ELF-1 (cell line): ENCODE results near the gene SLC44A2.

ENCODE experiments used
- DNase-seq: peaks from one replicate; pipeline ENCODE4 v3.0.0-alpha.2; 2016; ENCODE audit warnings: low read depth, low spot score

SLC44A2 gene

DNA sequence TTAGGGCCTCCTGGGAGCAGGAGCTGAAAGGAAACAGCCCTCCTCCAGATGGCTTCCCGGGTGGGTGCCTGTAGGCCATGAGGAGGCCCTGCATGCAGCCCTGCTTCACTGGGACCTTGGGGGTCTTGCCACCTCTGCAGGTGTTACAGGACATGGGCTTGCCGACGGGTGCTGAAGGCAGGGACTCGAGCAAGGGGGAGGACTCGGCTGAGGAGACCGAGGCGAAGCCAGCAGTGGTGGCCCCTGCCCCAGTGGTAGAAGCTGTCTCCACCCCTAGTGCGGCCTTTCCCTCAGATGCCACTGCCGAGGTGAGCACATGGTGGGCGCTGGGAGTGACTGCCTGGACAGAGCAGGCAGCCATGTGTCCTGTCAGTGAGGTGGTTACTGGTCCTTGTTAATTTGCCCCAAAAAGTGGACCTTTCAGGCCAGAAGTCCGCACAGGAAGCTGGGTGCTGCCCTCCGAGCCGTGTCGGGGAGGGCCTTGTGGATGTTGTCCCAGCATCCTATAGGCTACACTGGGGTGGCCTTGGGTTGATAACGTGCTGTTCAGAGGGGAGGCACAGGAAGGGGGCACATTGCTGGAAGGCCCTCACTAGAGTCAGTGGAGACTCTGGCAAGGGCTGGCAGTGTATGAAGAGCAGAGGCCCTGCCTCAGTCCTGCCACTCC is 57.2 kb downstream of the SLC44A2 start:
- DNase-seq, result no peak

DNA sequence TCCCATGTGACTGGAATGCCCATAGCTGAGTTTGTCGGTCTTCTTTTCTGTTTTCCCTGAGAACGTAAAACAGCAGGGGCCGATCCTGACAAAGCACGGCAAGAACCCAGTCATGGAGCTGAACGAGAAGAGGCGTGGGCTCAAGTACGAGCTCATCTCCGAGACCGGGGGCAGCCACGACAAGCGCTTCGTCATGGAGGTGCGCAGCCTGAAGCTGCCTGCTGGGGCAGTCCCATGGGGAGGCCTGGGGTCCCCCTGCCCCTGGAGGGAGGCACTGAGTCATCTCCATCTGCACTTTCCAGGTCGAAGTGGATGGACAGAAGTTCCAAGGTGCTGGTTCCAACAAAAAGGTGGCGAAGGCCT is 57.7 kb downstream of the SLC44A2 start:
- DNase-seq, result no peak

DNA sequence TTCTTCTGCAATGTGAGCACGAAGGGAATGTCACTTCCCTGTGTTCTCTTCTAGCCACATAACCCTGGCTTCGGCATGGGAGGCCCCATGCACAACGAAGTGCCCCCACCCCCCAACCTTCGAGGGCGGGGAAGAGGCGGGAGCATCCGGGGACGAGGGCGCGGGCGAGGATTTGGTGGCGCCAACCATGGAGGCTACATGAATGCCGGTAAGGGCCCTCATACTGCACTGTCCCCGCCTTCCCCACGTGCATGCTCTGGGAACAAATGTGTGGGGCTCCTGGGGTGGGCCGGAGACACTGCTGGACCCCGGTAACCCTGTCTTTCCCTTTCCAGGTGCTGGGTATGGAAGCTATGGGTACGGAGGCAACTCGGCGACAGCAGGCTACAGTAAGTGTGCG is 58.2 kb downstream of the SLC44A2 start:
- no peak for DNase-seq

DNA sequence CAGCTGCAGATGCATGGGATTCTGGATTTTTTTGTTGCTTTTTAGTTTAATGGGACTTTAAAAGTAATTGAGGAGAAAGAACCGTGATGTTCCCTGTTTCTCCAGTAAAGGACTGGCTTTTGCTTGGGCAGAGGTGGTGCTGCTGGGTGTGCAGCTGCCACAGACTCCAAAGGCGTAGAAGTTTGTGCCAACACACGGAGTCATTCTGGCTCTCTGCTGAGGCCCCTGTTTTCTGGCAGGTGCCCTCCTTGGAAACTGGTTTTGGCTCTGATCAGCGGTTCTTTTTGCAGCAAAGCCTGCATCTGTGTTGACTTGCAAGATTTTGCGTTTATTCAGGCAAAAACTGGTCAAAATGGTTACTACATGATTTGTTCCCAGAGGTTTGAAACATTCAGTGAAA is 59.9 kb downstream of the SLC44A2 start:
- DNase-seq, result no peak

DNA sequence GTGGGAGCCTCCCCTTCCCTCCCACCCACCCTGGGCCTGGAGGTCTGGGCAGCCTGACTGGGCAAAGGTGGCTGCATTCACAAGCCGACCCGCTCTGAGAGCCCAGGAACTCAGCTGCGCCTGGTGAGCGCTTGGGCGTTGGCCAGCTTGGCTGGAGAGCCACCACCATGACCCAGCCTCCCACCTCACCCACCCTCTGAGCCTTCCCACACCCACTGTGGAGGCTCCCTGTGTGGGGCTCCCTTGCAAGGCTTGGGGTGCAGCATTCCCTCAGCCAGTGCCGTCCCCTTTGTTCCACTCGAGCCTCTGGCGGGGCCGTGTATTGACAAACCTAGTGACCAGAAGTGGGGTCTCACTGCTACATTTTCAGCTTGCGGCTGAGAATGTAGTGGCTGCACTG is 60.8 kb downstream of the SLC44A2 start:
- no peak for DNase-seq

DNA sequence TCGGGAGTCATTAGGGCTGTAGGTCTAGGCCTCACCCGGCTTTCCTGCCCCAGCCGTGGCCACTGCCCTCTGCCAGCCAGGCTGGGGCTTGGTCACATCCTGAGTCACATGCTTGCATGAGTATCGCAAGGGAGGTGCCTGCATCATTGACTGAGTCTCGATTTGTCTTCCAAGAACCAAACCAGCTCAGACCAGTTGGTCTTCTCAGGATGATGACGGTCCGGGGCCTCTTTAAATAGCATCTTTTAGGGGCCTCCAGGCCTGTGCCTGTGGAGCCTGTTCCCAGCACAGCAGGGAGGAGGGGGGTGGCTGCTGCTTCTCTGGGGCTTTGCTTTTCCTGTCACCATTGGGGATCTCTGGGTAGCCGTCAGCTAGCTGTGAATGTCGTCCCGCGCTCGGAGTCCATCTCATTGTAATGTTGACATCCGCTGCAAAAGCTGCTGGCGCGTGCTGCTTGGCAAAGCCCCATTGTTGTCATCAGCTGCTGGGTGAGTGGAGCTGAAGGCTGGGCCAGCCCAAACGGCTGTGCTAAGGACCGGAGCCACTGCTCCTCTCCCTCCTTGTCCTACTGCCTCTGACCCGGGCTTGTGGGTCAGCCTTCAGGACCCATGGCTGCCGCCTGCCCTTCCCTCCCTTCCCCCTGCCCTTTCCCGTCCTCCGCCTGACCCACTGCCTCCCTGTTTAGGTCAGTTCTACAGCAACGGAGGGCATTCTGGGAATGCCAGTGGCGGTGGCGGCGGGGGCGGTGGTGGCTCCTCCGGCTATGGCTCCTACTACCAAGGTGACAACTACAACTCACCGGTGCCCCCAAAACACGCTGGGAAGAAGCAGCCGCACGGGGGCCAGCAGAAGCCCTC is 61.5 kb downstream of the SLC44A2 start:
- DNase-seq, result no peak

DNA sequence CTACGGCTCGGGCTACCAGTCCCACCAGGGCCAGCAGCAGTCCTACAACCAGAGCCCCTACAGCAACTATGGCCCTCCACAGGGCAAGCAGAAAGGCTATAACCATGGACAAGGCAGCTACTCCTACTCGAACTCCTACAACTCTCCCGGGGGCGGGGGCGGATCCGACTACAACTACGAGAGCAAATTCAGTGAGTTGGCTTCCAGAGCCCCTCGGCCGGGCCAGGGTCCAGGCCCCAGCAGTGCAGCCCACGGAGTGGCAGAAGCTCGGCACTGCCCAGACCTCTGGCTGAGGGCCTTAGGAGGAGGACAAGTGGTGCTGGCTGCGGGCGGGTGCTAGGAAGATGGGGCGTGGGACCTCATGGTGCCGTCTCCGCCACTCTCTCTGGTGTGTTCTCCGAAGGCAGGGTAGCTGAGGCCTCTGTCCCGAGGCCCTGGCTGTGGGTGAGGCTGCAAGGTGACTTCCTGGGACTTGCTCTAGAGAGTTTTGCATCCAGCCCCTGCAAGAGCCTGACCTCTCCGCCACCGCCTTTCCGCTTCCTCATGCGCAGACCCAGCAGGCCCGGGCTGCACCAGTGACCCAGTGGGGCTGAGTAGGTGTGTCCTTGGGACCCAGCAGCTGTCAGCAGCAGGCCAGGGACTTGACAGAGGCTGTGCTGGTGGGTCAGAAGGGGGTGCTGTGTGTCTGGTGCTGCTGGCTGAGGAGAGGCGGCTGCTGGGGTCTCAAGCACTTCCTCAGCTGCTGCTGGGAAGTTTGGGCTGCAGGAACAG is 62.4 kb downstream of the SLC44A2 start:
- DNase-seq, result no peak

DNA sequence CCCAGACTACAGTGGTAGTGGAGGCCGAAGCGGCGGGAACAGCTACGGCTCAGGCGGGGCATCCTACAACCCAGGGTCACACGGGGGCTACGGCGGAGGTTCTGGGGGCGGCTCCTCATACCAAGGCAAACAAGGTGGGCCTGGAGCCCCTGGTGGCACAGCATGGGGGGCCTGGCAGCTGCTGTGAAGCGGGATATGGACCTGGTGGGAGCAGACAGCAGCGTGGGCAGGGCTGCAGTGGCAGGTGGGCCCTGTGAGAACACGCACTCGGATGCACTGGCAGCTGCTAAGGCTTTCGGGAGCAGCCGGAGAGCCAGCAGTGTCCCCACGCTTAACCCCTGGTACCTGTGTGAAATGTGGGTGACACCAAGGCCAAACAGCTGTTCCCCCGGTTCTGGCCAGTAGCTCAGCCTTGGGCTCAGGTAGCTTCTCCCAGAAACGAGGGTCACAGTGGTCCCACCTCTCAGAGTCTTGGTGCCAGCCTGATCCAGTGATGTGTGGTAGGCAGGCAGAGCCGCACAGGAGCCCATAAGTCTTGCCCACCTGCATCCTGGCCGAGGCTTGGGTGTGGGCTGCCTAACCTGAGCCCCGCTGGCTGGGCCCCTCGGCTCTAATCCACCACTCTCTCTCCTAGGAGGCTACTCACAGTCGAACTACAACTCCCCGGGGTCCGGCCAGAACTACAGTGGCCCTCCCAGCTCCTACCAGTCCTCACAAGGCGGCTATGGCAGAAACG is 63.4 kb downstream of the SLC44A2 start:
- DNase-seq, result no peak

DNA sequence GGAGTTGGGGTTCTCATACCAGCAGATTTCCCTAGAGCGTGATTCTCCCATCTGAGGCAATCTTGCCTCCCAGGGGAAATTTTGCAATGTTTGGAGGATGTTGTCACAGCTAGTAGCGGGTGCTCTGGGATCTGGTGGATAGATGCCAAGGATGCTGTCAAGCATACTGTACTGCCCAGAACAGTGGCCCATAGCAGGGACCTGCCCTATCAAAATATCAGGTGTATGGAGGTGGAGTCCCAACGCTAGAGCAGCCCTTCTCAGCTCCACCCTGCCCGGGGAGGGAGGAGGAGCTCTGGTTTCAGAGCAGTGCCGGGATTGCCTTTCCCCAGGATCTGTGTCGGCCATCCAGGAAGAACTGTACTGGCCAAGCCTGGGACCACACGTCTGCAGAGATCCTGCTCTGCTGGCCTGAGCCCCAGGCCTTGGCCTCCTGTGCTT is 65.0 kb downstream of the SLC44A2 start:
- DNase-seq, result no peak

DNA sequence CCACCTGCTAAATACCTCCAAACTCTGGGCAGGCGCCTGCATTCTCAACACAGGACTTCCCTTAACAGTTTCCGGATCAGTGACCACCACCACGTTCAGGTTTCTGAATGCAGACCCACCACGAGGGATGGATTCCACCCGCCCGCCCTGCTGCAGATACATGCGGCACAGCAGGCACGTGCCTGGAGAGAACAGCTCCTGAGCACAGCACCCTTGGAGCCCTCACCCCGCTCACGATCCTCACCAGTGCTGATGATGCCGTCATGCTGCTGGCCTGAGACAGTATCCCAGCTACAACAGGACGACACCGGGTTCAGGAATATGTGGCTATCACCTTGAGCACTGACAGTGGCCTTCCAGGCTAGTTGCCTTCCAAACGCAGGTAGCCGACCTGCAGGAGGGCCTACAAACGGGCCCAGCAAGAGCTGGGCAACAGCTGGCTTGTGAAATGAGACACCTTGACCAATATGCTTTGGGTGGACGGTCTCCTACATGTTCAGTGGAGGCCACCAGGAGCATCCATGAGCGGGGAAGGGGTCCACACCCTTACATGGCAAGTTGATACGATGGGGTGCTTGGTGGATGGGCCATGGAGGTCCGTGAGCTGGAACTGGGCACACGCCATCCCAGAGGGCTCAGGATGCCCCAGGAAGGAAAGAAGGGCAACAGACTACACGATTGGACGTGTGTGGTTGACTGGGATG is 66.0 kb downstream of the SLC44A2 start:
- no peak for DNase-seq

DNA sequence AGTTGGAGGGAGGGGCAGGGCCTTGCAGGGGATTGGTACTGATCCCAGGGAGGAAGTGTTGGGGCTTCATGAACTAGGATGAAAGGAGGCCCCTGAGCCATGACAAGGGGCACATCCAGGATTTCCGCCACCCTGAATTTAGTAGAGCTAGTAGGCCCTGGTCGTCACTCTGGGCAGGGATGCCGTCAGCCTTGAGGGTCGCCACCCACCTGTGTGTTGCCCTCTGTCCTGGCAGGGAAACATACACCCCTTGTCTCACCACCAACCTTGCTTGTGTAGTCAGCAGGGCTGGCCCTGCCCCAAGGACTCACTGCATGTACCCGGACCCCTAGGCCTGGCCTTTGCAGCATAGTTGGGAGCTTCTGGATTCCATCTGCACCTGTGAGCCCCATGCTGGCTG is 66.5 kb downstream of the SLC44A2 start:
- no peak for DNase-seq

DNA sequence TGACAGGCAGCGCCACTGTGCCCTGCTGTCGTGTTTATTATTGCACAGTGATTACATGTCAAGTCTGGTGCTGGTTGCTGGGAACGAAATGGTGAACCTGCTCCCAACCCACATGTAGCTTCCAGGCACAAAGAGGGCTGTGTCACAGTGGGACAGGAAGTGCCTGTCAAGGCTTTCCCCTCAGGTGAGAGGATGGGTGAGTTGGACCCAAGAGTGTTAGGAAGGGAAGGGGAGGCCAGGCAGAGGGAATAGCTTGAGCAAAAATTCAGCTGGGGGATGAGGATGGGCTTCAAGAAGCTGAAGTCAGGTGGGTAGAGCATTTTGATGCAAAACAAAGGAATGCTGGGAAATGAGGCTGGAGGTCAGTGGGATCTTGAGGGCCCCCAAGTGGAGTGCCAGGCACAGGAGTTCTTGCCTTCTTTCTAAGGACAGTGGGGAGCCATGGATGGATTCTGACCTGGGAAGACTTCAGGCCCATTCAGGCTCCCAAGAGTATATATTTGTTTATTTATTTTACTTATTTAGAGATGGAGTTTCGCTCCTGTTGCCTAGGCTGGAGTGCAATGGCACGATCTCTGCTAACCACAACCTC is 67.4 kb downstream of the SLC44A2 start:
- no peak for DNase-seq
